ENCODE measurements around the gene SLC35F2.
"Not testable (repeated sequence)": the region's sequence is repeated elsewhere in the genome, so short reads cannot be mapped to it uniquely, and the experiment has no call there.

The SLC35F2 gene, protein sequence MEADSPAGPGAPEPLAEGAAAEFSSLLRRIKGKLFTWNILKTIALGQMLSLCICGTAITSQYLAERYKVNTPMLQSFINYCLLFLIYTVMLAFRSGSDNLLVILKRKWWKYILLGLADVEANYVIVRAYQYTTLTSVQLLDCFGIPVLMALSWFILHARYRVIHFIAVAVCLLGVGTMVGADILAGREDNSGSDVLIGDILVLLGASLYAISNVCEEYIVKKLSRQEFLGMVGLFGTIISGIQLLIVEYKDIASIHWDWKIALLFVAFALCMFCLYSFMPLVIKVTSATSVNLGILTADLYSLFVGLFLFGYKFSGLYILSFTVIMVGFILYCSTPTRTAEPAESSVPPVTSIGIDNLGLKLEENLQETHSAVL

GRCh38 chr11:107858217-107859070 is at the start of gene SLC35F2:
Gene SLC35F2 (minus strand): TSS chr11:107858787. CDS start chr11:107858767, 20 bp downstream.
- DNase-seq (ENCODE audit: low spot score): peak; percentile 88

DNA sequence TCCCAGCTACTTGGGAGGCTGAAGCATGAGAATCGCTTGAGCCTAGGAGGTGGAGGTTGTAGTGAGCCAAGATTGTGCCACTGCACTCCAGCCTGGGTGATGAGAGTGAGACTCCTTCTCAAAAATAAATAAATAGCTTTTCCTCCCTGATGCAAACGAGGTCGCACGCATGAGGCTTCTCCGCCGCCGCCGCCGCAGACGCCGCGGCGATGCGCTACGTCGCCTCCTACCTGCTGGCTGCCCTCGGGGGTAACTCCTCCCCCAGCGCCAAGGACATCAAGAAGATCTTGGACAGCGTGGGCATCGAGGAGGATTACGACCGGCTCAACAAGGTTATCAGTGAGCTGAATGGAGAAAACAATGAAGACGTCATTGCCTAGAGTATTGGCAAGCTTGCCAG is 49.6 kb upstream of the SLC35F2 start:
- no peak for DNase-seq (ENCODE audit: low spot score)

DNA sequence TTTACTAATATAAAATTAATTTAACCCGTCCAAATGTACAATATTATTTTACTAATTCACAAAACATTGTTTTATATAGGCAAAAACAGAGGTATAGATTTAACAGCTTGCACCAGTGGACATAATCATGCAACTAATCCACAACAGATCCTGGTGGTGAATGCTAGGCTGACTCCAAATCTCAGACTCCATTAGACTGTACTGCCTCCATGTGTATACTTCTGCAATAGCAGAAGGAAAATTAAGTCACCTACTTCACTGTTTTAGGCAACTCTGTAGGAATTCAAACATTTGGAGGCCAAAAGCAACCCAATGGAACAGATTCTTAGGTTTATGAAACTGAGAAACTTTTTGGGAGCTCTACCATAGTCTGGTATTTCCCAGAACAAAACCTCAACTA is 39.7 kb upstream of the SLC35F2 start:
- DNase-seq (ENCODE audit: low spot score): peak; percentile 24

- DNase-seq (ENCODE audit: low spot score): no peak
These were observed 23.7 kb upstream of the SLC35F2 start for GRCh38 chr11:107882095-107882820.

DNA sequence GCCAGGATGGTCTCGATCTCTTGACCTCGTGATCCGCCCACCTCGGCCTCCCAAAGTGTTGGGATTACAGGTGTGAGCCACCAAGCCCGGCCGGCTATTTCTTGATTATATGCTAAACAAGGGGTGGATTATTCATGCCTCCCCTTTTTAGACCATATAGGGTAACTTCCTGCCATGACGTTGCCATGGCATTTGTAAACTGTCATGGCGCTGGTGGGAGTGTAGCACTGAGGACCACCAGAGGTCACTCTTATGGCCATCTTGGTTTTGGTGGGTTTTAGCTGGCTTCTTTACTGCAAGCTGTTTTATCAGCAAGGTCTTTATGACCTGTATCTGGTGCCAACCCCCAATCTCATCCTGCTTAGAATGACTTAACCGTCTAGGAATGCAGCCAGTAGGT is 22.9 kb upstream of the SLC35F2 start:
- not testable (repeated sequence) for DNase-seq (ENCODE audit: low spot score)

- no peak for DNase-seq (ENCODE audit: low spot score)
These were observed 17.6 kb upstream of the SLC35F2 start for GRCh38 chr11:107876141-107876540.

DNA sequence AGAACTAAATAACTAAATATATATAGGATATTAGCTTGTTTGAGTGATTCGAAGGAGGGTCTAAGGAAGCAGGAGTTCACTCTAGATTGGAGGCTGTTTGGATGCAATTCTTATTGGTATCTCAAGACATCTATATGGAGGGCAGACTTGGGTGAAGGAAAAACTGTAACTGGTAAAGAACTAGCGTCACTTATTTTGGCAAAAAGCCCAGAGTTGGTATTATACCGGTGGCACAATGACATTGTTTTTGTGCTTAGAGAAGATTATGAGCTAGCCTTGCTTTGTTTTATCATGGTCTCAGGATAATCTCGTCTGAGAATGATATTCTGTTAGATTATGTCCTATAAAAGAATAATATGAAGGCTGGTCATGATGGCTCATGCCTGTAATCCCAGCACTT is 6.0 kb upstream of the SLC35F2 start:
- DNase-seq (ENCODE audit: low spot score): no peak

DNA sequence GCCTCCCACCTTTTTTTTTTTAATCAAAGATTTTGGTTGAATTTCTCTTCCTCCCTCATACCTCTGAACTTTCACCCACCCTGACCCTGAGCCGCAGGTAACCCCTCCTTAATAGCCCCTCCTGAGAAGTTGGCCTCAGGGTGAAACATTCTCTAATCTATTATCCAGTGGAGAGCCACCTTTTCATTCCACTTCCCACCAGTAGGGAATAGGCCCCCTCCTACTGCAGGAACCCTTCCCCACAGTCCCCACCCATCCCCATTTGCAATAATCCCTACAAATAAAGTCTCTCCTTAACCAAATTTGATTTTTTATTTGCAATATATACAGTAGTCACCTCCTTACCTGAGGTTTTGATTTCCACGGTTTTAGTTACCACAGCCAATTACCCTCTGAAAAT is 2.1 kb upstream of the SLC35F2 start:
- DNase-seq (ENCODE audit: low spot score): no peak

DNA sequence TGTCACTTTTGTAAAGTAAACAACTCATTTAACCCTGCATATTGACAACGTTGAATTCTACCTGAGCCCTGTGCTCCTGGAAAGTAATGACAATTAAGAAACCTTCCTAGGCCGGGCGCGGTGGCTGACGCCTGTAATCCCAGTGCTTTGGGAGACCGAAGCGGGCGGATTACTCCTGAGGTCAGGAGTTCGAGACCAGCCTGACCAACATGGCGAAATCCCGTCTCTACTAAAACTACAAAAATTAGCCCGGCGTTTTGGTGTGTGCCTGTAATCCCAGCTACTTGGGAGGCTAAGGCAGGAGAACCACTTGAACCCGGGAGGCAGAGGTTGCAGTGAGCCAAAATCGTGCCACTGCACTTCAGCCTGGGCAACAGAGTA is 1.6 kb upstream of the SLC35F2 start:
- not testable (repeated sequence) for DNase-seq (ENCODE audit: low spot score)

DNA sequence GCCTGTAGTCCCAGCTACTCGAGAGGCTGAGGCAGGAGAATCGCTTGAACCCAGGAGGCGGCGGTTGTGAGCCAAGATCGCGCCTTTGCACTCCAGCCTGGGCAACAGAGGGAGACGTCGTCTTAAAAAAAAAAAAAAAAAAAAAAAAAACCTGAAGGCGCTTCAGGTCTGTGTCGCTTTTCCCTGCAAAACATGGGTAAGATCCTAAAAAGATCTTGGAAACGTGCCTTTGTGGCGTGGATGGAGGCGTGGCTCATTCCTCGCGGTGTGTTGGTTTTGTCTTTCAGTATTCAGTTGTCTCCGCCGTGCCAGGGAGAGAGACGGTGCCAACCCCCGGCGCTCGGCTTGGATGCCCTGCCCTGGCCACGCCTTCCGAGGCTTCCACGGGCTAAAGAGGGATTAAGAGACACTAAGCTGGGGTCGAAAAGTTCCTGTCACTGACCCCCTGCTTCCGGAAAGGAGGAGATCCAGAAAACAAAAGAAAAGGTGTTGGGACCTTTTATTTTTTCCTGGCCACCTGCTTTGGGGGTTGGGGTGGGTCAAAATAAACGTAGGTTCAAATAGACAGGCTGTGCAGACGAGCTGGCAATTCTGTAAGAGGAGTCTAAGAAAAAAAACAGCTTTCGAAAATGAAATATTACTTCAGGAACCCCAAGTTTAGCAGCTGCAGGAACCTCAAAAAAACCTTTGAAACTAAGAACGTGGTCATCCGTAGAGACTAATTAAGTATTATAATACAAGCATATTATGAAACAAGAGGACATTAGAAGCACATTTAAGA is 1.1 kb upstream of the SLC35F2 start:
- peak; percentile 30 for DNase-seq (ENCODE audit: low spot score)

GRCh38 chr11:107857550-107858216 is 904 bp downstream of the SLC35F2 start:
- no peak for DNase-seq (ENCODE audit: low spot score)

DNA sequence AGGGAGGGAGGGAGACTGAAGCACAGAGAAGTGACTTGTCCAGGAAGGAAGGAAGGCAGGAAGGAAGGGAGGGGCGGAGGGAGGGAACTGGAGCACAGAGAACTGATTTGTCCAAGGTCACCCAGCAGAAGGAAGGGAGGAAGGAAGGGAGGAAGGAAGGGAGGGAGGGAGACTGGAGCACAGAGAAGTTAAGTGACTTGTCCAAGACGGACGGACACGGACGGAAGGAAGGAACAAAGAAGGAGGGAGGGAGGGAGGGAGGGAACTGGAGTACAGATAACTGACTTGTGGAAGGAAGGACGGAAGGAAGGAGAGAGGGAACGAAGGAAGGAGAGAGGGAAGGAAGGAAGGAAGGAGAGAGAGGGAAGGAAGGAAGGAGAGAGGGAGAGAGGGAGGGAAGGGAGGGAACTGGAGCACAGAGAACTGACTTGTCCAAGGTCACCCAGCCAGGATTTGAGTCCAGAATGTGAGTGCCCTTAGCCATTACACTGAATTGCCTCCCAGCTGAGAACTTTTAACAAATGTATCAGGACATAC is 1.5 kb downstream of the SLC35F2 start:
- DNase-seq (ENCODE audit: low spot score): no peak

DNA sequence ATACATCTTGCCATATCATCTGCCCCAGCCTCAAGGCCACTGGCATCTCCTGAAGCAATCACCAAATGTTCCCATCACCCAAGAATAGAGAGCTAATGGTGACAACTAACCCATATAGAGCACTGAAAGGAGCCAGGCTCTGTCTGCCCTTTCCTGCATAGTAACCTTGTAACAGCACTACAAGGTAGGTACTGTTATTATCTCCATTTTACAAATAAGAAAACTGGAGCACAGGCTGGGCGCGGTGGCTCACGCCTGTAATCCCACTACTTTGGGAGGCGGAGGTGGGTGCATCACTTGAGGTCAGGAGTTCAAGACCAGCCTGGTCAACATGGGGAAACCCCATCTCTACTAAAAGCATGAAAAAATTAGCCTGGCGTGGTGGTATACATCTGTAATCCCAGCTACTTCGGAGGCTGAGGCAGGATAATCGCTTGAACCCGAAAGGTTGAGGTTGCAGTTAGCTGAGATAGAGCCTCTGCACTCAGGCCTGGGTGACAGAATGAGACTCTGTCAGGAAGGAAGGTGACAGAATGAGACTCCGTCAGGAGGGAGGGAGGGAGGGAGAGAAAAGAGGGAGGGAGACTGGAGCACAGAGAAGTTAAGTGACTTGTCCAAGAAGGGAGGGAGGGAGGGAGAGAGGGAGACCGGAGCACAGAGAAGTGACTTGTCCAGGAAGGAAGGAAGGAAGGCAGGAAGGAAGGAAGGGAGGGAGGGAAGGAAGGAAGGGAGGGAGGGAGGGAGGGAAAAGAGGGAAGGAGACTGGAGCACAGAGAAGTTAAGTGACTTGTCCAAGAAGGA is 2.2 kb downstream of the SLC35F2 start:
- DNase-seq (ENCODE audit: low spot score): no peak

DNA sequence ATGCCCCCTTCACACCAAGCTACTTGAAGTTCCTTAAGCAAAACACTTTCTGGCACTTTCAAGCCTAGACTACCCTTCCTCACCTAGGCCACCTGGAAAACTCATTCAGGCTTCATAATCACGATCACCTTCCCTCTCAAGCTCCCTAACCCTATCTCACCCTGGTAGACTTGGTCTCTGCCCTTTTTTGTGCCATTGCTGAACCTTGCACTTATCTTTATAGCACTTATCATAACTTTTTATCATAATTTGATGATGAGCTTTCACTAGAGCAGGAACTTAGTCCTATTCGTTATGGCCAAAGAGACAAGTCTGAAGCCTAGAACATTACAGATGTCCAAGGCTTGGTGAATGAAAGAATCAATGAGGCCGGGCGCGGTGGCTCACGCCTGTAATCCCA is 5.5 kb downstream of the SLC35F2 start:
- no peak for DNase-seq (ENCODE audit: low spot score)

DNA sequence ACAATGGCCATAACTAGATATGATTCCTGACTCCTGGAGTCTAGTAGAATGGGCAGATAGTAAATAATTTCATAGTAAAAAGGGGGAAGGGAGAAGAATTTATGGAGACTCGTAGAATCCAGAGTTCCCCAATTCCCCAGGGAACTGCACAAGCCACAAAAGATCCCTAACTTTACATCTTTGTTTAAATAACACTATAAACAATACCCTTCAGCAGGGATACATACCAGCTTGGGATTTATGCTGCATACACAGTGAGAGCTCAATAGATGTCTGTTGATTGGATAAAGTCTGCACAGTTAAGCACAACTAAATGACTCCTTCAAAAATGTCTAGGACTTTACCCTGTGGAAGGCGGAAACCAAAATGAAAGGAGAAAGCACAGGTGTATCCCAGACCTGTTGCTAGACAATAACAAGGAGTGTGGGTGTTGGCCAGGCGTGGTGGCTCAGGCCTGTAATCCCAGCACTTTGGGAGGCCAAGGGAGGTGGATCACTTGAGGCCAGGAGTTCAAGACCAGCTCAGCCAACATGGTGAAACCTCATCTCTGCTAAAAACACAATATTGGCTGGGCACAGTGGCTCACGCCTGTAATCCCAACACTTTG is 6.8 kb downstream of the SLC35F2 start:
- no peak for DNase-seq (ENCODE audit: low spot score)

- DNase-seq (ENCODE audit: low spot score): no peak
These were observed 8.8 kb downstream of the SLC35F2 start for GRCh38 chr11:107849790-107850189.

- DNase-seq (ENCODE audit: low spot score): no peak
These were observed 10.2 kb downstream of the SLC35F2 start for GRCh38 chr11:107848345-107848744.

DNA sequence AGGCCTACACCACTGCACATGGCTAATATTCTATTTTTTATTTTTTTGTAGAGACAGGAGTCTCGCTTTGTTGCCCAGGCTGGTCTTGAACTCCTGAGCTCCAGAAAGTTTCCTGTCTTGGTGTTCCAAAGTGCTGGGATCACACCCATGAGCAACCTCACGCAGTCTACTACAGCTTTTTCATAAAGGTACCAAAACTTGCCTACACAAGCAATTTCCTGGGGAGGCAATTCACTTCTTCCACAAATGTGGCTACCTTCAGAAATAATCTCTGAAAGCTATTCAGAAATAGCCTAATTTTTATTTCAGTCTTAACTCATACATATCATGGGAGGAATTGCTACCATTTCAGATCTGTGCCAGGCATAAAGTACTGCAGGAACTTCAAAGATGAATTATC is 11.4 kb downstream of the SLC35F2 start:
- DNase-seq (ENCODE audit: low spot score): peak; percentile 31

DNA sequence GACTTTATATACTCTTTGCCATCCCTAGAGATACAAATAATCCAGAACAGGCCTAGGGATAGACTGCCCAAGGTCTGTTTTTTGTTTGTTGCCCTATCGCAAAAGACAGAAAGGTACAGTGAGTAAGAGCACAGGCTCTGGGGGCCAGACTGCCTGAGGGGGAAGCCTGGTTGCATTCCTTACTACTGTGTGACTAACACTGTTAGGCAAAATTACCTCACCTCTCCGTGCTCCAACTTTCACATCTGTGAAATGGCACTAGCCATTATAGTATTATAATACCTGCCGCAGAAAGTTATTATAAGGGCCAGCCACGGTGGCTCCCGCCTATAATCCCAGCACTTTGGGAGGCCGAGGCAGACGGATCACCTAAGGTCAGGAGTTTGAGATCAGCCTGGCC is 14.5 kb downstream of the SLC35F2 start:
- no peak for DNase-seq (ENCODE audit: low spot score)

Data from activated CD4-positive, alpha-beta T cell treated with anti-CD3 and anti-CD28 coated beads, Interleukin-2, Interleukin-4, amounts not matched to agents 100 ng/mL and 50 ng/mL, durations not matched to agents 16 hours and 8 hours (primary cell).